GM12878 (cell line): ENCODE measurements around the gene MDK. TPM values are rescaled to one million over a fixed set of nuclear protein-coding genes. Genes with fewer than 3 reads are reported as not detected.
A peak's percentile ranks its signal among the peaks of the same experiment; 100 is the strongest.

Experiments used
- ATAC-seq: fragments of 200-7000 bp; cut with Tn5 transposase; 3 replicates; pipeline ENCODE4 v1.9.1; 2020; ENCODE audit warnings: mild to moderate bottlenecking, moderate library complexity
- BruUV-seq: library from RNA; stranded (reverse); fragments of 400-500 nt; replicated peaks from 2 replicates; lab custom pipeline; 2021; lab: Mats Ljungman, UMichigan
- CTCF ChIA-PET: fragments of 300-600 bp; sonication (Branson Sonifier 250); formaldehyde crosslinking; extraction: SDS; loops from one replicate; lab custom pipeline; 2021; ENCODE audit warnings: inconsistent platforms; lab: Yijun Ruan, JAX
- POLR2A ChIA-PET: fragments of 350-600 bp; formaldehyde crosslinking; extraction: SDS; loops from one replicate; lab custom pipeline; 2021; ENCODE audit warnings: inconsistent platforms; lab: Charles Lee
- RAD21 ChIA-PET: fragments of 300-600 bp; sonication (Branson Sonifier 250); formaldehyde crosslinking; loops from one replicate; lab custom pipeline; 2023; ENCODE audit warnings: antibody characterized with exemption; ENCODE audit not compliant: unreplicated experiment; lab: Charles Lee
- SMC1A ChIA-PET: fragments of 300-600 bp; sonication (Branson Sonifier 250); formaldehyde crosslinking; loops from one replicate; lab custom pipeline; 2023; ENCODE audit not compliant: unreplicated experiment, uncharacterized antibody; lab: Charles Lee
- DNase-seq: peaks from one replicate; pipeline ENCODE4 v3.0.0-alpha.2; 2011; ENCODE audit warnings: low read depth, low spot score
- FAIRE-seq: peaks from 3 replicates; lab custom pipeline; 2011; peaks lifted over from hg19 to GRCh38; lab: Jason Lieb, UNC
- H2AFZ ChIP-seq: 2 replicates; pipeline ENCODE4 v1.6.0; 2011; ENCODE audit warnings: low read depth, low read length, control low read depth; ENCODE audit not compliant: control insufficient read depth
- H3K27ac ChIP-seq: 2 replicates; pipeline ENCODE4 v1.5.1; 2011; ENCODE audit warnings: control low read depth; ENCODE audit not compliant: control insufficient read depth, insufficient read depth
- H3K27me3 ChIP-seq, 2 experiments: replicated peaks in 1 of 2; 2 replicates each; pipeline versions ENCODE4 v1.6.0 to v1.6.1; 2011; ENCODE audit warnings: low read length in 1 of 2; ENCODE audit not compliant: control insufficient read depth in 2 of 2, insufficient read depth in 2 of 2
- H3K36me3 ChIP-seq, 2 experiments: 2 replicates each; pipeline ENCODE4 v1.5.1; 2011; ENCODE audit warnings: low read length in 1 of 2; ENCODE audit not compliant: control insufficient read depth in 2 of 2, insufficient read depth in 2 of 2
- H3K4me1 ChIP-seq: 2 replicates; pipeline ENCODE4 v1.6.1; 2011; ENCODE audit warnings: mild to moderate bottlenecking, low read length, moderate library complexity, mixed read lengths; ENCODE audit not compliant: control insufficient read depth, insufficient read depth
- H3K4me2 ChIP-seq: 2 replicates; pipeline ENCODE4 v1.6.0; 2011; ENCODE audit warnings: control low read depth; ENCODE audit not compliant: control insufficient read depth, insufficient read depth
- H3K4me3 ChIP-seq: fragments of 200-600 bp; sonication (generic); 2 replicates; pipeline ENCODE4 v1.5.1; 2016
- H3K79me2 ChIP-seq: 2 replicates; pipeline ENCODE4 v1.6.0; 2011; ENCODE audit warnings: low read length; ENCODE audit not compliant: control insufficient read depth, insufficient read depth
- H3K9ac ChIP-seq: 2 replicates; pipeline ENCODE4 v1.8.0; 2011; ENCODE audit warnings: low read length, control low read depth, mixed read lengths; ENCODE audit not compliant: control insufficient read depth, insufficient read depth
- H3K9me3 ChIP-seq: replicated peaks from 3 replicates; pipeline ENCODE4 v1.5.1; 2011; ENCODE audit warnings: mild to moderate bottlenecking, low read length; ENCODE audit not compliant: control insufficient read depth, insufficient read depth
- H4K20me1 ChIP-seq: 2 replicates; pipeline ENCODE4 v1.6.0; 2011; ENCODE audit not compliant: control insufficient read depth, insufficient read depth
- BHLHE40 ChIP-seq, 2 experiments: fragments of 450-650 bp in 1 of 2; IDR thresholded peaks; 2 replicates each; pipeline ENCODE4 v1.6.1; 2011 to 2017; ENCODE audit warnings: low read depth in 2 of 2, borderline replicate concordance in 1 of 2, improper control_type of control experiment in 1 of 2, low read length in 1 of 2, mild to moderate bottlenecking in 1 of 2
- CEBPB ChIP-seq, 2 experiments: fragments of 150-350 bp in 1 of 2; IDR thresholded peaks; 2 replicates each; pipeline ENCODE4 v1.6.1; 2012 to 2014; ENCODE audit warnings: low read depth in 2 of 2, low read length in 2 of 2, borderline replicate concordance in 1 of 2, inconsistent platforms in 1 of 2
- CTCF ChIP-seq, 3 experiments: IDR thresholded peaks in 2 of 3; conservative IDR thresholded peaks in 1 of 3; 2 replicates each; pipeline ENCODE4 v1.5.1; 2011; ENCODE audit warnings: low read depth in 3 of 3, low read length in 3 of 3, mild to moderate bottlenecking in 3 of 3, control low read depth in 2 of 3, moderate library complexity in 2 of 3, inconsistent platforms in 1 of 3, mixed read lengths in 1 of 3; ENCODE audit not compliant: control insufficient read depth in 2 of 3, insufficient read depth in 1 of 3; ENCODE audit errors: extremely low read depth in 1 of 3
- ESRRA ChIP-seq: IDR thresholded peaks from 2 replicates; pipeline ENCODE4 v1.6.1; 2012; ENCODE audit warnings: mild to moderate bottlenecking, low read length, improper control_type of control experiment
- NFYB ChIP-seq: IDR thresholded peaks from 2 replicates; pipeline ENCODE4 v1.6.1; 2011; ENCODE audit warnings: low read depth, mild to moderate bottlenecking, low read length, improper control_type of control experiment, moderate library complexity; ENCODE audit not compliant: insufficient read depth
- WGBS: methylation state at CpG from one replicate; pipeline ENCODE4 v1.1.6; 2016; ENCODE audit warnings: low lambda C conversion rate; ENCODE audit not compliant: insufficient replicate concordance, insufficient coverage; ENCODE audit errors: missing lambda C conversion rate; 5-methylcytosine and 5-hydroxymethylcytosine counted together
- in situ Hi-C: fragments of 300-500 bp; cut with MboI; formaldehyde crosslinking; loops from 9 replicates; pipeline ENCODE4 v1.14.3; 2018; ENCODE audit warnings: mixed read lengths
- intact Hi-C: fragments of 100-400 bp; cut with micrococcal nuclease; formaldehyde crosslinking; loops from one replicate; pipeline ENCODE4 v1.14.2; 2022; ENCODE audit not compliant: unreplicated experiment
- polyA plus RNA-seq, 11 experiments: library from polyadenylated mRNA; depleted of rRNA in 4 of 11; unstranded in 6 of 11; stranded (reverse) in 5 of 11; fragments of >200 nt; fragmentation: Nextera tagmentation in 4 of 11; fragmentation: Illumina TruSeq in 1 of 11; extraction: Ambion mirVana in 4 of 11; extraction: Trizol in 1 of 11; gene quantifications; 1 replicate in 1 of 11; 2 replicates in 10 of 11; pipeline versions ENCODE4 v1.2.1 to v1.2.3, GENCODE V29; 2011 to 2016; ENCODE audit warnings: inconsistent platforms in 2 of 11, missing spikeins in 2 of 11, low read depth in 1 of 11
- total RNA-seq, 4 experiments: library from RNA; depleted of rRNA in 3 of 4; stranded (reverse); fragments of >200 nt in 3 of 4; fragmentation: Illumina TruSeq in 1 of 4; extraction: Trizol in 1 of 4; gene quantifications; 2 replicates each; pipeline versions ENCODE4 v1.2.1 to v1.2.3, GENCODE V29; 2013 to 2021

MDK gene
- total and polyA plus RNA-seq, 10 of the 15 experiments (the other 5 are each of a cell fraction or from before 2014, with no cell fraction given) = 0.77 to 17.8 (median 9.9) TPM

GRCh38 chr11:46391578-46392420 is 10.3 kb downstream of the MDK start, which contains the start of gene CHRM4:
CHRM4 (minus strand) TSS chr11:46391776; CDS start chr11:46386557, 5,219 bp downstream.
- WGBS = 0% methylated on average over 30 of the region's 123 CpGs
- Histone ChIP-seq H4K20me1 (no peaks in the 10 kb centered on the region), H3K4me1 (peaks cover 6% of the 10 kb centered on the region), H3K27ac (no peak within 1 kb of the TSS), H3K27me3 (peaks cover 13 to 14% of the 10 kb centered on the region in 2 experiments), H2AFZ (no peak within 1 kb of the TSS), H3K36me3 (peaks cover 0 to 6% of the 10 kb centered on the region in 2 experiments; a peak in 1 of 4 replicates), H3K4me3 (peak within 1 kb of the TSS; percentile 57; the same call in 1 of the 2 replicates), H3K4me2 (peak within 1 kb of the TSS; percentile 89), H3K79me2 (no peaks in the 10 kb centered on the region), H3K9ac (no peak within 1 kb of the TSS), H3K9me3 (no peaks in the 10 kb centered on the region)
- ChIA-PET RAD21 (interaction anchor here (0.5 to 2.9 kb wide), 15 partner anchors 12 to 309 kb away, joined by 3 to 11 read pairs (median 4); partner anchors contain the start of genes ARHGAP1, DGKZ and ZNF408), SMC1A (interaction anchor here (0.7 to 4.9 kb wide), 5 partner anchors 8 to 101 kb away, joined by 3 to 24 read pairs (median 3); no protein-coding TSS in a partner anchor), POLR2A (interaction anchor here (1.4 to 1.8 kb wide), 2 partner anchors 85 to 98 kb away, joined by 4 to 6 read pairs; no protein-coding TSS in a partner anchor), CTCF (interaction anchor here (0.6 to 6.7 kb wide), 12 partner anchors 24 to 227 kb away, joined by 3 to 94 read pairs (median 3); no protein-coding TSS in a partner anchor)
- DNase-seq = no peak
- intact Hi-C loops (no loop called here), in situ Hi-C loops (loop anchor here (10.0 kb wide), 1 partner anchor 143 kb away; no protein-coding TSS in a partner anchor)
- no TSS peak for BruUV-seq
- TF ChIP-seq NFYB (0 out of 2 replicates have a peak, but pooled peaks have one; percentile 12), ESRRA (no peak), CTCF (IDR thresholded peaks at IDR 0.05 in 2 of 3, conservative IDR thresholded peaks at IDR 0.05 in 1 of 3; ENCODE audit: control insufficient read depth in 2 of 3, extremely low read depth in 1 of 3, insufficient read depth in 1 of 3, low read depth in 3 of 3, low read length in 3 of 3) (peak in 2 of 3 experiments; percentile 21 to 25; a peak in 2 of 6 replicates), BHLHE40 (IDR thresholded peaks at IDR 0.05; ENCODE audit: borderline replicate concordance in 1 of 2, low read depth in 2 of 2, low read length in 1 of 2) (peak in 1 of 2 experiments; percentile 23; a peak in 1 of 4 replicates), CEBPB (IDR thresholded peaks at IDR 0.05; ENCODE audit: borderline replicate concordance in 1 of 2, low read depth in 2 of 2, low read length in 2 of 2) (no peak)
- ATAC-seq = no peak
- FAIRE-seq = no peak
